SK-N-MC (cell line): ENCODE results near the gene IQGAP3.

ENCODE experiments used
- EZH2 ChIP-seq: fragments of 200-600 bp; sonication (generic); IDR thresholded peaks from one replicate; pipeline ENCODE4 v1.6.1; 2017; ENCODE audit warnings: antibody characterized with exemption
- POLR2AphosphoS5 ChIP-seq: IDR thresholded peaks from 2 replicates; pipeline ENCODE4 v1.6.1; 2012; ENCODE audit warnings: mild to moderate bottlenecking, low read depth, low read length, borderline replicate concordance

DNA sequence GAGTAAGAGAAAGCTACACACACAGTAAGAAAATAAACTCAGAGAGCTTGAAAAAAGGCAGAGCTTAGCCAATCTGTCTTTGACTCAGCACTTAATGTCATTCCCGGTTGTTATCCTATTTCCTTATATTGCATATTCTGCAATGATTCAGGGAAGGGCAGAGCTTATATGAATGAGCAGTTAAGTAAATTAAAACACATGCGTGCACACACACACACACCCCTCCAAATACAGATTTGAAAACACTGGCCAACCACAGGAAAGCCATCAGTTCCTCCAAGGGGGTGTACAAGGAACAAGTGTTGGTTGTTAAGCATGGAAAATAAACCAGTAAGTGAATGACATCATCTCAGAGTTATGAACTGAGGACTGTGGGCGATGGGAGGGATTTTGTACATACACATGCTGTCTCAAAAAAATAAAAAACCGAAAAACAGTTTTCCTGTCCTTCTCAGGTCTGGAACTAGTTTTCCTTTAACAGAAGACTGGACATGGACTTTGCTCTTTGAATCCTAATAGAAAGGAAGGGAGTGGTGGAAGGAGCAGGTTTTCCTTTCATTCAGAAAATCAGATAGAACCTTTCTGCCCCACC lies 1.0 kb downstream of the IQGAP3 start:
- TF ChIP-seq POLR2AphosphoS5 (no peak), EZH2 (no peak)
